ENCODE results near the gene SBF2. TPM values are rescaled to one million over a fixed set of nuclear protein-coding genes. Genes with fewer than 3 reads are reported as not detected.

SBF2 gene
- total and polyA plus RNA-seq, 3 donors from 2014 or later: 27.8 to 52.8 (median 48.7) TPM

- Histone ChIP-seq H3K9me3 (no peaks in the 10 kb centered on the region), H3K4me1 (peaks cover 23% of the 10 kb centered on the region), H3K36me3 (ENCODE audit: low read depth, missing control alignments) (no peaks in the 10 kb centered on the region), H3K27me3 (no peaks in the 10 kb centered on the region), H3K4me3 (no peak overlapping the region), H3K27ac (no peak overlapping the region)
- no peak for DNase-seq
- intact Hi-C loops (cut with DNase I; ENCODE audit: low total_unique reads): loop anchor here (5.0 to 10.0 kb wide), 2 partner anchors 218 to 550 kb away; partner anchors contain the start of gene ADM
- 70 to 96% methylated on average over 1 to 6 of the region's 6 CpGs for WGBS, 2 donors
- TF ChIP-seq, protein P1, sequence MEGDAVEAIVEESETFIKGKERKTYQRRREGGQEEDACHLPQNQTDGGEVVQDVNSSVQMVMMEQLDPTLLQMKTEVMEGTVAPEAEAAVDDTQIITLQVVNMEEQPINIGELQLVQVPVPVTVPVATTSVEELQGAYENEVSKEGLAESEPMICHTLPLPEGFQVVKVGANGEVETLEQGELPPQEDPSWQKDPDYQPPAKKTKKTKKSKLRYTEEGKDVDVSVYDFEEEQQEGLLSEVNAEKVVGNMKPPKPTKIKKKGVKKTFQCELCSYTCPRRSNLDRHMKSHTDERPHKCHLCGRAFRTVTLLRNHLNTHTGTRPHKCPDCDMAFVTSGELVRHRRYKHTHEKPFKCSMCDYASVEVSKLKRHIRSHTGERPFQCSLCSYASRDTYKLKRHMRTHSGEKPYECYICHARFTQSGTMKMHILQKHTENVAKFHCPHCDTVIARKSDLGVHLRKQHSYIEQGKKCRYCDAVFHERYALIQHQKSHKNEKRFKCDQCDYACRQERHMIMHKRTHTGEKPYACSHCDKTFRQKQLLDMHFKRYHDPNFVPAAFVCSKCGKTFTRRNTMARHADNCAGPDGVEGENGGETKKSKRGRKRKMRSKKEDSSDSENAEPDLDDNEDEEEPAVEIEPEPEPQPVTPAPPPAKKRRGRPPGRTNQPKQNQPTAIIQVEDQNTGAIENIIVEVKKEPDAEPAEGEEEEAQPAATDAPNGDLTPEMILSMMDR (IDR thresholded peaks at IDR 0.05): no peak
- no peak for TF ChIP-seq POLR2A (IDR thresholded peaks at IDR 0.05)
These were observed 537.1 kb downstream of the SBF2 start for GRCh38 chr11:9756878-9757277.

- DNase-seq: no peak
- intact Hi-C loops (cut with DNase I; ENCODE audit: low total_unique reads): loop anchor here (5.0 to 10.0 kb wide), 2 partner anchors 218 to 551 kb away; partner anchors contain the start of gene ADM
- Histone ChIP-seq H3K36me3 (ENCODE audit: low read depth, missing control alignments) (no peaks in the 10 kb centered on the region), H3K4me3 (no peak overlapping the region), H3K27me3 (no peaks in the 10 kb centered on the region), H3K4me1 (peaks cover 23% of the 10 kb centered on the region), H3K27ac (no peak overlapping the region), H3K9me3 (no peaks in the 10 kb centered on the region)
- 90 to 99% methylated on average over 2 to 5 of the region's 5 CpGs for WGBS, 2 donors
- TF ChIP-seq, protein P1 (IDR thresholded peaks at IDR 0.05): no peak
- no peak for TF ChIP-seq POLR2A (IDR thresholded peaks at IDR 0.05)
These were observed 537.6 kb downstream of the SBF2 start for GRCh38 chr11:9756461-9756860.

- Histone ChIP-seq H3K9me3 (no peaks in the 10 kb centered on the region), H3K4me3 (no peak overlapping the region)
- WGBS, 2 donors: 53 to 68% methylated on average over 7 of the region's 7 CpGs
These were observed 538.3 kb downstream of the SBF2 start for GRCh38 chr11:9755561-9756185.

GRCh38 chr11:9754010-9754471 is 540.0 kb downstream of the SBF2 start:
- DNase-seq: no peak
- 80 to 84% methylated on average over 3 of the region's 3 CpGs for WGBS, 2 donors
- TF ChIP-seq, protein P1 (IDR thresholded peaks at IDR 0.05): no peak
- no peak for TF ChIP-seq POLR2A (IDR thresholded peaks at IDR 0.05)
- H3K4me3 ChIP-seq: no peak overlapping the region
- no peak overlapping the region for H3K27ac ChIP-seq
- intact Hi-C loops (cut with DNase I; ENCODE audit: low total_unique reads): loop anchor here (10.0 kb wide), 1 partner anchor 221 kb away; no protein-coding TSS in a partner anchor
- no peaks in the 10 kb centered on the region for H3K27me3 ChIP-seq
- H3K9me3 ChIP-seq: no peaks in the 10 kb centered on the region
- no peaks in the 10 kb centered on the region for H3K36me3 ChIP-seq (ENCODE audit: low read depth, missing control alignments)
- peaks cover 7% of the 10 kb centered on the region for H3K4me1 ChIP-seq

More at GRCh38 chr11:9755561-9756185, 538.3 kb downstream of the SBF2 start:
- no peak for TF ChIP-seq POLR2A (IDR thresholded peaks at IDR 0.05)
- TF ChIP-seq, protein P1 (IDR thresholded peaks at IDR 0.05): no peak
- Histone ChIP-seq H3K27me3 (no peaks in the 10 kb centered on the region), H3K36me3 (ENCODE audit: low read depth, missing control alignments) (no peaks in the 10 kb centered on the region), H3K4me1 (peaks cover 21% of the 10 kb centered on the region), H3K27ac (no peak overlapping the region)
- no peak for DNase-seq
- intact Hi-C loops (cut with DNase I; ENCODE audit: low total_unique reads): loop anchor here (5.0 to 10.0 kb wide), 2 partner anchors 219 to 552 kb away; partner anchors contain the start of gene ADM
